ENCODE results near the gene RPS6KA5.
A peak's percentile ranks its signal among the peaks of the same experiment; 100 is the strongest.
"Not testable (repeated sequence)": the region's sequence is repeated elsewhere in the genome, so short reads cannot be mapped to it uniquely, and the experiment has no call there.

The RPS6KA5 gene

GRCh38 chr14:90839889-90840266 is 220.6 kb downstream of the RPS6KA5 start:
- no peak for DNase-seq (ENCODE audit: extremely low read depth, low read depth)
- TF ChIP-seq, protein P1, sequence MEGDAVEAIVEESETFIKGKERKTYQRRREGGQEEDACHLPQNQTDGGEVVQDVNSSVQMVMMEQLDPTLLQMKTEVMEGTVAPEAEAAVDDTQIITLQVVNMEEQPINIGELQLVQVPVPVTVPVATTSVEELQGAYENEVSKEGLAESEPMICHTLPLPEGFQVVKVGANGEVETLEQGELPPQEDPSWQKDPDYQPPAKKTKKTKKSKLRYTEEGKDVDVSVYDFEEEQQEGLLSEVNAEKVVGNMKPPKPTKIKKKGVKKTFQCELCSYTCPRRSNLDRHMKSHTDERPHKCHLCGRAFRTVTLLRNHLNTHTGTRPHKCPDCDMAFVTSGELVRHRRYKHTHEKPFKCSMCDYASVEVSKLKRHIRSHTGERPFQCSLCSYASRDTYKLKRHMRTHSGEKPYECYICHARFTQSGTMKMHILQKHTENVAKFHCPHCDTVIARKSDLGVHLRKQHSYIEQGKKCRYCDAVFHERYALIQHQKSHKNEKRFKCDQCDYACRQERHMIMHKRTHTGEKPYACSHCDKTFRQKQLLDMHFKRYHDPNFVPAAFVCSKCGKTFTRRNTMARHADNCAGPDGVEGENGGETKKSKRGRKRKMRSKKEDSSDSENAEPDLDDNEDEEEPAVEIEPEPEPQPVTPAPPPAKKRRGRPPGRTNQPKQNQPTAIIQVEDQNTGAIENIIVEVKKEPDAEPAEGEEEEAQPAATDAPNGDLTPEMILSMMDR (IDR thresholded peaks at IDR 0.05; ENCODE audit: low read depth, low read length): no peak

- DNase-seq (ENCODE audit: extremely low read depth, low read depth): peak; percentile 35
- TF ChIP-seq, protein P1 (IDR thresholded peaks at IDR 0.05; ENCODE audit: low read depth, low read length): no peak
Measured at GRCh38 chr14:90839024-90839888, 221.2 kb downstream of the RPS6KA5 start.

DNA sequence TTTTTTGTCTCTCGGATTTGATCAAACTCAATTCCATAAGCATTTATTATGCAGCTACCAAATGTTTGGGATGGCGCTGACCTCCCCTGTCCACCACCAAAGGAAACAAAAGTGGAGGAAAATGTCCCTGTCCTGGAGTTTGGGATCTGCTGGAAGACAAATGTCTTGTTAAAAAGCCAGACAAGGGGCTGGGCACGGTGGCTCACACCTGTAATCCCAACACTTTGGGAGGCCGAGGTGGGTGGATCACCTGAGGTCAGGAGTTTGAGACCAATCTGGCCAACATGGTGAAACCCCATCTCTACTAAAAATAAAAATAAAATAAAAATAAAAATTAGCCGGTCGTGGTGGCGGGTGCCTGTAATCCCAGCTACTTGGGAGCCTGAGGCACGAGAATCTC is 221.9 kb downstream of the RPS6KA5 start:
- DNase-seq (ENCODE audit: extremely low read depth, low read depth): not testable (repeated sequence)

GRCh38 chr14:90837355-90837754 is 223.1 kb downstream of the RPS6KA5 start:
- TF ChIP-seq, protein P1 (IDR thresholded peaks at IDR 0.05; ENCODE audit: low read depth, low read length): no peak
- no peak for DNase-seq (ENCODE audit: extremely low read depth, low read depth)

DNA sequence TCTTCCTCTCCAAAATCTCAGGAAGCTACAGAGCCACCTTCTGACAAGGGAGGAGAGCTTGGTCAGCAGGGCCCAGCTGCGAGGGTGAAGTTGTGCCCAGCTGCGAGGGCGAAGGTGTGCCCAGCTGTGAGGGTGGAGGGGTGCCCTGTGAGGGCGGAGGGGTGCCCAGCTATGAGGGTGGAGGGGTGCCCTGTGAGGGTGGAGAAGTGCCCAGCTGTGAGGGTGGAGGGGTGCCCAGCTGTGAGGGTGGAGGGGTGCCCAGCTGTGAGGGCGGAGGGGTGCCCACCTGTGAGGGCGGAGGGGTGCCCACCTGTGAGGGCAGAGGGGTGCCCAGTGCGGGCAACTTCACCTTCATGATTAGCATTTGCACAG is 223.8 kb downstream of the RPS6KA5 start:
- TF ChIP-seq, protein P1 (IDR thresholded peaks at IDR 0.05; ENCODE audit: low read depth, low read length): no peak
- DNase-seq (ENCODE audit: extremely low read depth, low read depth): no peak

GRCh38 chr14:90831821-90832220 is 228.6 kb downstream of the RPS6KA5 start:
- DNase-seq (ENCODE audit: extremely low read depth, low read depth): no peak
- TF ChIP-seq, protein P1 (IDR thresholded peaks at IDR 0.05; ENCODE audit: low read depth, low read length): no peak

- no peak for DNase-seq (ENCODE audit: extremely low read depth, low read depth)
- TF ChIP-seq, protein P1 (IDR thresholded peaks at IDR 0.05; ENCODE audit: low read depth, low read length): no peak
Measured at GRCh38 chr14:90830931-90831701, 229.3 kb downstream of the RPS6KA5 start.

All from AG09319 (cell line).